Progenitor cell of endocrine pancreas (in vitro differentiated cells): ENCODE data around the gene GJB4. TPM values are rescaled to one million over a fixed set of nuclear protein-coding genes. Genes with fewer than 3 reads are reported as not detected.
A peak's percentile ranks its signal among the peaks of the same experiment; 100 is the strongest.
"Not testable (repeated sequence)": the region's sequence is repeated elsewhere in the genome, so short reads cannot be mapped to it uniquely, and the experiment has no call there.

ENCODE experiments used
- DNase-seq: peaks from one replicate; pipeline ENCODE4 v3.0.0; 2021; ENCODE audit warnings: low spot score; ENCODE audit not compliant: unreplicated experiment
- H3K27ac Mint-ChIP-seq: 2 replicates; pipeline ENCODE4 v1.8.0; 2021; ENCODE audit warnings: mild to moderate bottlenecking, moderate library complexity, mixed read lengths
- H3K27me3 Mint-ChIP-seq: 2 replicates; pipeline ENCODE4 v1.8.0; 2021; ENCODE audit warnings: mixed read lengths
- H3K36me3 Mint-ChIP-seq: 2 replicates; pipeline ENCODE4 v1.8.0; 2022; ENCODE audit warnings: mixed read lengths; ENCODE audit not compliant: insufficient read depth
- H3K4me1 Mint-ChIP-seq: 2 replicates; pipeline ENCODE4 v1.8.0; 2021; ENCODE audit warnings: low read depth, mixed read lengths
- H3K4me3 Mint-ChIP-seq: 2 replicates; pipeline ENCODE4 v1.8.0; 2021; ENCODE audit warnings: low read depth, mild to moderate bottlenecking, moderate library complexity, mixed read lengths
- H3K9me3 Mint-ChIP-seq: 2 replicates; pipeline ENCODE4 v1.8.0; 2021; ENCODE audit warnings: low read depth, mixed read lengths
- total RNA-seq: library from RNA; stranded (reverse); gene quantifications from 2 replicates; pipeline ENCODE4 v1.2.1, GENCODE V29; 2021
- TF ChIP-seq, protein P1 (sequence below): fragments of 200-600 bp; sonication (generic); IDR thresholded peaks from one replicate; pipeline ENCODE4 v1.5.0; 2021; ENCODE audit warnings: antibody characterized with exemption, mild to moderate bottlenecking; ENCODE audit not compliant: unreplicated experiment

The GJB4 gene
- total RNA-seq, 1 donor from 2014 or later: not detected

- DNase-seq: no peak
- H3K27ac Mint-ChIP-seq: no peak overlapping the region
- H3K4me3 Mint-ChIP-seq: no peak overlapping the region
- TF ChIP-seq, protein P1, sequence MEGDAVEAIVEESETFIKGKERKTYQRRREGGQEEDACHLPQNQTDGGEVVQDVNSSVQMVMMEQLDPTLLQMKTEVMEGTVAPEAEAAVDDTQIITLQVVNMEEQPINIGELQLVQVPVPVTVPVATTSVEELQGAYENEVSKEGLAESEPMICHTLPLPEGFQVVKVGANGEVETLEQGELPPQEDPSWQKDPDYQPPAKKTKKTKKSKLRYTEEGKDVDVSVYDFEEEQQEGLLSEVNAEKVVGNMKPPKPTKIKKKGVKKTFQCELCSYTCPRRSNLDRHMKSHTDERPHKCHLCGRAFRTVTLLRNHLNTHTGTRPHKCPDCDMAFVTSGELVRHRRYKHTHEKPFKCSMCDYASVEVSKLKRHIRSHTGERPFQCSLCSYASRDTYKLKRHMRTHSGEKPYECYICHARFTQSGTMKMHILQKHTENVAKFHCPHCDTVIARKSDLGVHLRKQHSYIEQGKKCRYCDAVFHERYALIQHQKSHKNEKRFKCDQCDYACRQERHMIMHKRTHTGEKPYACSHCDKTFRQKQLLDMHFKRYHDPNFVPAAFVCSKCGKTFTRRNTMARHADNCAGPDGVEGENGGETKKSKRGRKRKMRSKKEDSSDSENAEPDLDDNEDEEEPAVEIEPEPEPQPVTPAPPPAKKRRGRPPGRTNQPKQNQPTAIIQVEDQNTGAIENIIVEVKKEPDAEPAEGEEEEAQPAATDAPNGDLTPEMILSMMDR: no peak
- no peaks in the 10 kb centered on the region for H3K9me3 Mint-ChIP-seq
- H3K36me3 Mint-ChIP-seq: no peaks in the 10 kb centered on the region
- peaks cover 38% of the 10 kb centered on the region for H3K27me3 Mint-ChIP-seq
- peaks cover 2% of the 10 kb centered on the region for H3K4me1 Mint-ChIP-seq
These were observed 29.1 kb upstream of the GJB4 start for GRCh38 chr1:34730485-34730884.

GRCh38 chr1:34732831-34733230 is 26.7 kb upstream of the GJB4 start:
- H3K9me3 Mint-ChIP-seq, H3K27ac Mint-ChIP-seq, H3K4me3 Mint-ChIP-seq, H3K4me1 Mint-ChIP-seq, H3K36me3 Mint-ChIP-seq, DNase-seq: not testable (repeated sequence)
- peaks cover 36% of the 10 kb centered on the region for H3K27me3 Mint-ChIP-seq

DNA sequence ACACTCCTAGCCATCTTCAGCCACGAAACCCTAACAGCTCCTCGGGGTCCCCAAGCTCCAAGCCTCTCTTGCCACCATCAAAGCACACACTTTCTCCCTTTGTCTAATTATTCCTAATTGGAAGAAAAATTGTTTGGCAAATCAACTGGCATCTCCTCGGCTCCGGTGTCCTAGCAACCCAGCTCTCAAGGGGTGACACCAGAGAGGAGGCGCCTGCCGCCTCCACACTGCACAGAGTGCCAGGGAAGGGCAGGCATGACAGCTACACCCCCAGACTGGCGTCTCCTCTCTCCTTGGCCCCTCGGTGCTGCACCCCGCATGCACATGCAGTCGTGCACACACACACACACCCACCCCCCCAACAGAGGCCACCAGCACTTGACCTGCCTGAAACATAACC is 22.8 kb upstream of the GJB4 start:
- H3K4me3 Mint-ChIP-seq: no peak overlapping the region
- H3K27ac Mint-ChIP-seq: no peak overlapping the region
- no peaks in the 10 kb centered on the region for H3K36me3 Mint-ChIP-seq
- no peaks in the 10 kb centered on the region for H3K9me3 Mint-ChIP-seq
- H3K4me1 Mint-ChIP-seq: peaks cover 4% of the 10 kb centered on the region
- H3K27me3 Mint-ChIP-seq: peaks cover 31% of the 10 kb centered on the region
- TF ChIP-seq, protein P1: no peak
- no peak for DNase-seq

- Mint-ChIP-seq H3K27ac (peak overlapping the region; percentile 76), H3K27me3 (peaks cover 29% of the 10 kb centered on the region)
- not testable (repeated sequence) for H3K4me3 Mint-ChIP-seq, DNase-seq, H3K4me1 Mint-ChIP-seq, H3K36me3 Mint-ChIP-seq, H3K9me3 Mint-ChIP-seq
These were observed 22.3 kb upstream of the GJB4 start for GRCh38 chr1:34737236-34737635.

DNA sequence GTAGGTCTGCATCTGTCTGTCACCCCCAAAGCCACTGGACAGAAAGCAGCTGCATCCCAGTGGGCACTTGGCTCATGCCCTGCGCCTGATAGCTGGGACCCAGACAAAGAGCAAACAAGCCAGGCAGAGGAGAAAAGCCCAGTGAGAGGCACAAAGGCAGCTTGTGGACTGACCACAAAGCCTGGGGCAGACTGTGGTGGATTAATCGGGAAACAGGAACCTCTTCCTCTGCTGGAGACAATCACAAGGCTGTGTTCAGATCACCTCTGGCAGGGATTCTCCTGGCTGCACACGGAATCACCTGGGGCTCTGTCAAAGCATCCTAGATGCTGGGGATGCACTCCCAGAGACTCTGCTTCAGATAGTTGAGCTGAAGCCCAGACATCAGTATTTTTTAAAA is 19.9 kb upstream of the GJB4 start:
- Mint-ChIP-seq H3K27ac (no peak overlapping the region), H3K4me3 (no peak overlapping the region), H3K27me3 (peaks cover 33% of the 10 kb centered on the region), H3K9me3 (no peaks in the 10 kb centered on the region), H3K36me3 (no peaks in the 10 kb centered on the region), H3K4me1 (peaks cover 13% of the 10 kb centered on the region)
- DNase-seq: no peak
- TF ChIP-seq, protein P1: no peak

DNA sequence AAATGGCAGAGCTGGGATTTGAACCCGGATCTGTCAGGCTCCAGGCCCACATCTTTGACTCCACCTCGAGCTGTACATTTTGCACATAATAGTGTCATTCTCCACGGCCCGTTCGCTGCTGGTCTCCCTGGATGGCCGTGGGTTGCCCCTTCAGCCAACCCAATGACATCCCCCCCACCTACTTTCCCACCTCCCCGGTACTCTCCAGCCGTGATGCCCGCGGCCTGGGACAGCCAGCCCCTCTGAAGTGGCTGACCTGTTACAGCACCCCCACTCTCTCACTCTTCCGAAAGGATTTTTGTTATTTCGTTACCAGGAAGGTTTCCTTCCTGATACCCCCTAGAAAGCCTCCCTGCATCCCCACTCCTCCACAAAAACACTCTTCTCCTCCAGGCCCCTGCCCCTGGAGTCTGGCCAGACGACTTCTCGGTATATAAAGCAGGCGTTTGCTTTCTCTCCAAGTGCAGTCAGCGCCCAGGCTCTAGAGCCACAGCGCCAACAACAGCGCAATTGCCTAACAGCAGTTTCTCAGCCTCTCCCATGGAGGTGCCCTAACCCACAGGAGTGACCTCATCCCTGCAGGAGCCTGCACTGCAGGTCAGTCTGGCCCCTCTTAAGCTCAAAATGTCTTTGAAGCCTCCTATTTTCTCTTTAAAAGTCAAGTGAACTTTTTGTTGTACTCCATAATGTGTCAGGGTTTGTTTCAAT is 19.2 kb upstream of the GJB4 start:
- Mint-ChIP-seq H3K27me3 (peaks cover 37% of the 10 kb centered on the region), H3K4me3 (no peak overlapping the region), H3K4me1 (peaks cover 13% of the 10 kb centered on the region), H3K9me3 (no peaks in the 10 kb centered on the region), H3K36me3 (no peaks in the 10 kb centered on the region), H3K27ac (peak overlapping the region; percentile 92)
- TF ChIP-seq, protein P1: peak; percentile 24
- DNase-seq: no peak
